Measurements from ENCODE around the gene OR52H1. TPM values are rescaled to one million over a fixed set of nuclear protein-coding genes. Genes with fewer than 3 reads are reported as not detected.

Gene OR52H1
- total RNA-seq, 4 donors from 2014 or later: 0.38 TPM; not detected in 3

DNA sequence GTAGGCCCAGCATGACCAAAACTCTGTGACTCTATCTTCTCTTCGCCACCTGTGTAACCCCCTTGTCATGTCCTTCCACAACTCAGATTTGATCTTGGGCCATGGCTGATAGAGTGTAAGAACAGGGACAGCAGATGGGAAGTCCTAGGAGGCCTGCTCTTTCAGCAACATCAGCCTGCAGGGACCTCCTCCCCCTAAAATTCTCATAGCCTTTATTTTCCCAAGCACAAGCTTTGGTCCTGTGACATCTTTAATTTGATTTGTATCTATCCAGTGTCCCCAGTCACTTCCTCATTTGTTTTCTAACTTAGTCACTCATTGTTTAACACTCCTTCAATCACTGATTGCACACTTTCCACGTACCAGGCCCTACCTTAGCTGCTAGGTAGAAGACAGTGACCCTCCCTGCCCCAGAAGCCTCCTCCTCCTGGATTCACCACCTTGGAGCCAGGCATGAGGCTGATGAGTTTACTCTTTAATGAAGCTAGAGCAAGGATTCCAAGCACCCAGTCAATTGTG is 43.9 kb downstream of the OR52H1 start:
- Histone ChIP-seq H3K27ac (no peak overlapping the region), H3K4me1 (no peaks in the 10 kb centered on the region), H3K9me3 (no peaks in the 10 kb centered on the region), H3K4me3 (no peak overlapping the region), H3K36me3 (no peaks in the 10 kb centered on the region), H3K27me3 (no peaks in the 10 kb centered on the region)
- DNase-seq: no peak
- 50 to 69% methylated on average over 2 of the region's 2 CpGs for WGBS, 2 donors
- intact Hi-C loops (cut with DNase I): no loop called here
- no peak for TF ChIP-seq POLR2A (IDR thresholded peaks at IDR 0.05)
- TF ChIP-seq CTCF (IDR thresholded peaks at IDR 0.05): no peak

- no peaks in the 10 kb centered on the region for H3K9me3 ChIP-seq
- H3K36me3 ChIP-seq: no peaks in the 10 kb centered on the region
- DNase-seq: no peak
- no peaks in the 10 kb centered on the region for H3K4me1 ChIP-seq
- H3K27me3 ChIP-seq: no peaks in the 10 kb centered on the region
- intact Hi-C loops (cut with DNase I): no loop called here
- no peak overlapping the region for H3K27ac ChIP-seq
- TF ChIP-seq POLR2A (IDR thresholded peaks at IDR 0.05): no peak
- no peak for TF ChIP-seq CTCF (IDR thresholded peaks at IDR 0.05)
- H3K4me3 ChIP-seq: no peak overlapping the region
- 60 to 69% methylated on average over 3 to 6 of the region's 6 CpGs for WGBS, 2 donors
Observed at GRCh38 chr11:5500393-5500801, 47.9 kb downstream of the OR52H1 start.

GRCh38 chr11:5499671-5500070 is 48.7 kb downstream of the OR52H1 start:
- Histone ChIP-seq H3K27ac (no peak overlapping the region), H3K4me3 (no peak overlapping the region), H3K27me3 (no peaks in the 10 kb centered on the region), H3K36me3 (no peaks in the 10 kb centered on the region), H3K4me1 (no peaks in the 10 kb centered on the region), H3K9me3 (no peaks in the 10 kb centered on the region)
- intact Hi-C loops (cut with DNase I): no loop called here
- TF ChIP-seq CTCF (IDR thresholded peaks at IDR 0.05) (no peak), POLR2A (IDR thresholded peaks at IDR 0.05) (no peak)
- 45 to 71% methylated on average over 2 of the region's 2 CpGs for WGBS, 2 donors
- DNase-seq: no peak

Other genes starting within 250 kb of the OR52H1 start
- gene OR51B4, start 246.6 kb downstream of the OR52H1 start, total RNA-seq: not detected
- not detected for gene OR51B2, start 224.2 kb downstream of the OR52H1 start, total RNA-seq
- under 1 TPM in 1 of 4 donors, not detected in 3; 0.57 TPM for gene OR51B5, start 205.0 kb downstream of the OR52H1 start, total RNA-seq
- not detected for gene OR51B6, start 197.0 kb downstream of the OR52H1 start, total RNA-seq
- gene OR51M1, start 164.7 kb downstream of the OR52H1 start, total RNA-seq: not detected
- gene OR51Q1, start 126.4 kb downstream of the OR52H1 start, total RNA-seq: not detected
- gene OR51I1, start 107.0 kb downstream of the OR52H1 start, total RNA-seq: under 1 TPM in 1 of 4 donors, not detected in 3; 0.38 TPM
- gene OR51I2, start 99.2 kb downstream of the OR52H1 start, total RNA-seq: not detected
- gene OR52D1, start 59.9 kb downstream of the OR52H1 start, total RNA-seq: not detected
- gene UBQLN3, start 38.6 kb downstream of the OR52H1 start, total RNA-seq: not detected
- under 1 TPM in 1 of 4 donors, not detected in 3; 0.27 TPM for gene UBQLNL, start 31.8 kb downstream of the OR52H1 start, total RNA-seq
- not detected for gene OR52B6, start 32.3 kb upstream of the OR52H1 start, total RNA-seq
- gene TRIM6, start 48.1 kb upstream of the OR52H1 start, total RNA-seq: 1 to 10 TPM; 1.7 to 9.9 (median 6.4) TPM
- 1 to 10 TPM; 2.9 to 7.4 (median 6.2) TPM for gene TRIM34, start 76.5 kb upstream of the OR52H1 start, total RNA-seq
- gene TRIM5, start 136.5 kb upstream of the OR52H1 start, total RNA-seq: 10 to 100 TPM; 12.6 to 15.7 (median 14.9) TPM
- gene TRIM22, start 141.2 kb upstream of the OR52H1 start, total RNA-seq: 10 to 100 TPM; 16.0 to 51.9 (median 32.1) TPM
- not detected for gene OR56B1, start 187.9 kb upstream of the OR52H1 start, total RNA-seq
- not detected for gene OR52N4, start 205.7 kb upstream of the OR52H1 start, total RNA-seq
- gene OR52N5, start 234.8 kb upstream of the OR52H1 start, total RNA-seq: not detected
- not detected for gene OR52N1, start 242.7 kb upstream of the OR52H1 start, total RNA-seq